HG02571 (cell line): Measurements from ENCODE around the gene ELK3.
A peak's percentile ranks its signal among the peaks of the same experiment; 100 is the strongest.

Source experiments
- ATAC-seq: cut with Tn5 transposase; IDR thresholded peaks from one replicate; pipeline ENCODE4 v1.9.1; 2021; ENCODE audit warnings: mild to moderate bottlenecking, moderate library complexity; ENCODE audit not compliant: unreplicated experiment

ELK3 gene

GRCh38 chr12:96193725-96194575 is at the start of gene ELK3:
ELK3 (plus strand) TSS chr12:96194375.
- ATAC-seq = peak; percentile 47

- no peak for ATAC-seq
These were observed 47.4 kb upstream of the ELK3 start for GRCh38 chr12:96146747-96147146.

- ATAC-seq = no peak
These were observed 43.7 kb upstream of the ELK3 start for GRCh38 chr12:96150442-96150841.

GRCh38 chr12:96152164-96152563 is 42.0 kb upstream of the ELK3 start:
- no peak for ATAC-seq

- no peak for ATAC-seq
These were observed 40.9 kb upstream of the ELK3 start for GRCh38 chr12:96153131-96153725.

- no peak for ATAC-seq
These were observed 39.0 kb upstream of the ELK3 start for GRCh38 chr12:96155181-96155580.

- no peak for ATAC-seq
These were observed 38.4 kb upstream of the ELK3 start for GRCh38 chr12:96155781-96156180.

- no peak for ATAC-seq
These were observed 38.0 kb upstream of the ELK3 start for GRCh38 chr12:96156211-96156610.

- ATAC-seq = no peak
These were observed 36.7 kb upstream of the ELK3 start for GRCh38 chr12:96157427-96157826.

GRCh38 chr12:96164951-96165811 is 29.0 kb upstream of the ELK3 start:
- no peak for ATAC-seq

GRCh38 chr12:96166765-96167164 is 27.4 kb upstream of the ELK3 start:
- ATAC-seq = no peak

GRCh38 chr12:96167492-96167891 is 26.7 kb upstream of the ELK3 start:
- no peak for ATAC-seq

GRCh38 chr12:96170328-96170727 is 23.8 kb upstream of the ELK3 start:
- no peak for ATAC-seq

- ATAC-seq = no peak
These were observed 23.4 kb upstream of the ELK3 start for GRCh38 chr12:96170762-96171161.

- no peak for ATAC-seq
These were observed 22.3 kb upstream of the ELK3 start for GRCh38 chr12:96171905-96172304.

- ATAC-seq = no peak
These were observed 21.2 kb upstream of the ELK3 start for GRCh38 chr12:96172981-96173380.

GRCh38 chr12:96176575-96176974 is 17.6 kb upstream of the ELK3 start:
- no peak for ATAC-seq

GRCh38 chr12:96177013-96177412 is 17.2 kb upstream of the ELK3 start:
- peak; percentile 62 for ATAC-seq

GRCh38 chr12:96183734-96184370 is 10.3 kb upstream of the ELK3 start:
- no peak for ATAC-seq

- no peak for ATAC-seq
These were observed 8.3 kb upstream of the ELK3 start for GRCh38 chr12:96185914-96186313.
